Measurements from ENCODE around the gene CDH4.

Gene CDH4

DNA sequence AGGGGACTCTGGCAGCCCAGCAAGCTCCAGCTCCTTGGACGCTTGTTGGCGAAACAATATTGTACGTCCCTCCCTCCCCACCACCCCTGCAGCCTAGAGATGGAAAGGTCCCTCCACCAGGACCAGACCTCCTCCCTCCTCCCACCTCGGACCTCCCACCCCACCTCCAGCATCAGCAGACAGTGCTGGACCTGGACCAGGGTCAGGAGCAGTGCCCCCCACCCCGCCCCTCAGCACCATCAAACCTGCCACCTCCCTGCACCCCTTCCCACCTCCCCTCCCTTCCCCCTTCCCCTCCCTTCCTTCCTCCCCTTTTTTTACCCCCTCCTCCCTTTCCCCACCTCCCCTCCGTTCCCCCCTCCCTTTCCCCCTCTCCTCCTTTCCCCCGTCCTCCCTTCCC, 715.2 kb downstream of the CDH4 start:
- no peak overlapping the region for H3K4me3 ChIP-seq (ENCODE audit: low read depth, low read length)
- POLR2A ChIA-PET = no interaction called here
- H3K27ac ChIP-seq (ENCODE audit: extremely low read depth, low read depth, low read length) = no peak overlapping the region
- H3K9me3 ChIP-seq (ENCODE audit: control insufficient read depth, insufficient read depth, low read depth, low read length) = no peaks in the 10 kb centered on the region
- H3K36me3 ChIP-seq (ENCODE audit: control insufficient read depth in 2 of 2, insufficient read depth in 1 of 2, low read length in 2 of 2) = peaks cover 0 to 3% of the 10 kb centered on the region in 2 experiments; a peak in 1 of 3 replicates
- CTCF ChIA-PET = no interaction called here
- TF ChIP-seq ZFP41 (tag by site-specific recombination; IDR thresholded peaks at IDR 0.05; ENCODE audit: borderline replicate concordance) (no peak), WT1 (tag by site-specific recombination; IDR thresholded peaks at IDR 0.05) (no peak), ZIC2 (tag by site-specific recombination; IDR thresholded peaks at IDR 0.05) (no peak)
- no peaks in the 10 kb centered on the region for H3K4me1 ChIP-seq (ENCODE audit: control insufficient read depth, insufficient read depth, low read length)

DNA sequence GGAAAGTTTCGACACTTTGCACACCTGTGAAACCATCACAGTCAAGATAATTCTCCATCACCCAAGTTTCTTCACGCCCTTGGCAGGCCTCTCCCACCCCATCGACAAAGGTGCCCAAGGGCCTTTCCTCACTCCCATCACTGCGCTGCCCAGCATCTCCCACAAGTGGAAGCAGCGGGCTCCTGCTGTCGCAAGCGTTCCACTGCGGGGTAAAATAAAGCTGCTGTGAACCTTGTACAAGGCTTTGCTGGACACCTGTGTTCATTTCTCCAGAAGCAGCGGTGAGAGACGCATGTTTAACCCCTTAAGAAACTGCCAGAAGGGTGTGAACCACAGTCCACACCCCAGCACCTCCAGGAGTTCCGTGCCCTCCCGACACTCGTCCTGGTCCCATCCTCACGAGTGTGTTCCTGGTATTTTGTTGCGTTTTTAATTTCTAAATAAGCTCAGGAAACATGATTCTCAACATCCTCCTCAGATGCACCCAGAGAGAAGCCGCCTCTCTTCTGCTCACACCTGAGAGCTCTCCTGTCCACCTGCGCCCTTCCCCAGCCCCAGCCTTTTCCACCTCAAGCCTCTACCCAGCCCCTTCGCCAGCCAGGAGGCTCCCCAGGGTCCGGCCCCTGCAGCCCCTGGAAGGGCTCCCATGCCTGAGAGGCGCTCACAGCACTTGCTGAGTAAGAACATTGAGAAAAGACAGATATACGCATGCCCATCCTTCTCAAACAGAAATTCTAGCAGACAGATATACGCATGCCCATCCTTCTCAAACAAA, 716.2 kb downstream of the CDH4 start:
- ChIA-PET POLR2A (no interaction called here), CTCF (interaction anchor here (0.6 kb wide), 1 partner anchor 174 kb away, joined by 3 read pairs; no protein-coding TSS in a partner anchor)
- Histone ChIP-seq H3K27ac (ENCODE audit: extremely low read depth, low read depth, low read length) (no peak overlapping the region), H3K36me3 (ENCODE audit: control insufficient read depth in 2 of 2, insufficient read depth in 1 of 2, low read length in 2 of 2) (peaks cover 0 to 12% of the 10 kb centered on the region in 2 experiments; a peak in 1 of 3 replicates), H3K4me3 (ENCODE audit: low read depth, low read length) (no peak overlapping the region), H3K9me3 (ENCODE audit: control insufficient read depth, insufficient read depth, low read depth, low read length) (no peaks in the 10 kb centered on the region), H3K4me1 (ENCODE audit: control insufficient read depth, insufficient read depth, low read length) (no peaks in the 10 kb centered on the region)
- TF ChIP-seq ZFHX2 (tag by site-specific recombination; conservative IDR thresholded peaks at IDR 0.05) = no peak
- no peak for TF ChIP-seq IKZF3 (tag by site-specific recombination; IDR thresholded peaks at IDR 0.05)
- no peak for TF ChIP-seq ZFP3 (tag by site-specific recombination; IDR thresholded peaks at IDR 0.05; ENCODE audit: low read depth)
- TF ChIP-seq, protein P1, sequence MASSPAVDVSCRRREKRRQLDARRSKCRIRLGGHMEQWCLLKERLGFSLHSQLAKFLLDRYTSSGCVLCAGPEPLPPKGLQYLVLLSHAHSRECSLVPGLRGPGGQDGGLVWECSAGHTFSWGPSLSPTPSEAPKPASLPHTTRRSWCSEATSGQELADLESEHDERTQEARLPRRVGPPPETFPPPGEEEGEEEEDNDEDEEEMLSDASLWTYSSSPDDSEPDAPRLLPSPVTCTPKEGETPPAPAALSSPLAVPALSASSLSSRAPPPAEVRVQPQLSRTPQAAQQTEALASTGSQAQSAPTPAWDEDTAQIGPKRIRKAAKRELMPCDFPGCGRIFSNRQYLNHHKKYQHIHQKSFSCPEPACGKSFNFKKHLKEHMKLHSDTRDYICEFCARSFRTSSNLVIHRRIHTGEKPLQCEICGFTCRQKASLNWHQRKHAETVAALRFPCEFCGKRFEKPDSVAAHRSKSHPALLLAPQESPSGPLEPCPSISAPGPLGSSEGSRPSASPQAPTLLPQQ (tag by site-specific recombination; IDR thresholded peaks at IDR 0.05) = no peak
- TF ChIP-seq EGR2 (tag by site-specific recombination; IDR thresholded peaks at IDR 0.05; ENCODE audit: low read depth) = no peak
- no peak for TF ChIP-seq WT1 (tag by site-specific recombination; IDR thresholded peaks at IDR 0.05)
- TF ChIP-seq ZNF510 (tag by site-specific recombination; IDR thresholded peaks at IDR 0.05; ENCODE audit: insufficient replicate concordance) = no peak
- TF ChIP-seq ZNF10 (tag by site-specific recombination; IDR thresholded peaks at IDR 0.05) = no peak

DNA sequence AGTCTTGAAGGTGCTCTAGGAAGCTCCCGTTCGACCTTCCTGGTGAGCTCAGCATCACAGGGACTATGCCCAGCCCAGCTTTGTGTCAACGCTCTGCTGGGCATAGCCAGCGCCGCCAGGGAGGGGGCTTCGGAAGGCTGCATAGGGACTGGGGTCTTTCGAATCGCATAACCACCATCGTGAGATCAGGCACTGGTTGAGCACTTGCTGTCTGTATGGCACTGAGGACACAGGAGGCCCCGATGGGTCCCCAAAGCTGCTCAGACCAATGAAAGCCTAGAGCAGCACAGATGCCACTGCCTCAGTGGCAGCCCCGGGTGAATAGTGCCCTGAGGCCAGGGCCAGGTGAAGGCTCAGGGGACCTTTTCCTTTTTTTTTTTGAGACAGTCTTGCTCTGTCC, 716.9 kb downstream of the CDH4 start:
- ChIA-PET CTCF (interaction anchor here (0.6 kb wide), 1 partner anchor 267 kb away, joined by 3 read pairs; no protein-coding TSS in a partner anchor), POLR2A (no interaction called here)
- H3K36me3 ChIP-seq (ENCODE audit: control insufficient read depth in 2 of 2, insufficient read depth in 1 of 2, low read length in 2 of 2) = peaks cover 0 to 19% of the 10 kb centered on the region in 2 experiments; a peak in 1 of 3 replicates
- no peak overlapping the region for H3K27ac ChIP-seq (ENCODE audit: extremely low read depth, low read depth, low read length)
- no peaks in the 10 kb centered on the region for H3K4me1 ChIP-seq (ENCODE audit: control insufficient read depth, insufficient read depth, low read length)
- TF ChIP-seq ZNF146 (tag by site-specific recombination; IDR thresholded peaks at IDR 0.05) (no peak), ZNF169 (tag by site-specific recombination; IDR thresholded peaks at IDR 0.05) (no peak), ZNF610 (tag by site-specific recombination; IDR thresholded peaks at IDR 0.05; ENCODE audit: borderline replicate concordance) (no peak), ZNF747 (tag by site-specific recombination; IDR thresholded peaks at IDR 0.05) (no peak), ZNF654 (tag by site-specific recombination; IDR thresholded peaks at IDR 0.05; ENCODE audit: low read depth) (no peak), ZNF701 (tag by site-specific recombination; IDR thresholded peaks at IDR 0.05) (no peak), ZNF830 (tag by site-specific recombination; IDR thresholded peaks at IDR 0.05; ENCODE audit: low read depth) (no peak), ZSCAN23 (tag by site-specific recombination; IDR thresholded peaks at IDR 0.05) (no peak), ZNF707 (tag by site-specific recombination; IDR thresholded peaks at IDR 0.05) (no peak), ZNF10 (tag by site-specific recombination; IDR thresholded peaks at IDR 0.05) (no peak)
- TF ChIP-seq, protein P2, sequence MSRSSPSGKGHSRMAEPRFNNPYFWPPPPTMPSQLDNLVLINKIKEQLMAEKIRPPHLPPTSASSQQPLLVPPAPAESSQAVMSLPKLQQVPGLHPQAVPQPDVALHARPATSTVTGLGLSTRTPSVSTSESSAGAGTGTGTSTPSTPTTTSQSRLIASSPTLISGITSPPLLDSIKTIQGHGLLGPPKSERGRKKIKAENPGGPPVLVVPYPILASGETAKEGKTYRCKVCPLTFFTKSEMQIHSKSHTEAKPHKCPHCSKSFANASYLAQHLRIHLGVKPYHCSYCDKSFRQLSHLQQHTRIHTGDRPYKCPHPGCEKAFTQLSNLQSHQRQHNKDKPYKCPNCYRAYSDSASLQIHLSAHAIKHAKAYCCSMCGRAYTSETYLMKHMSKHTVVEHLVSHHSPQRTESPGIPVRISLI (tag by site-specific recombination; IDR thresholded peaks at IDR 0.05) = no peak
- H3K9me3 ChIP-seq (ENCODE audit: control insufficient read depth, insufficient read depth, low read depth, low read length) = no peaks in the 10 kb centered on the region
- H3K4me3 ChIP-seq (ENCODE audit: low read depth, low read length) = no peak overlapping the region
